T-helper 22 cell (primary cell): ENCODE measurements around the gene SACM1L.
"Not testable (repeated sequence)": the region's sequence is repeated elsewhere in the genome, so short reads cannot be mapped to it uniquely, and the experiment has no call there.

Source experiments
- DNase-seq: peaks from one replicate; pipeline ENCODE4 v3.0.0-alpha.2; 2020; ENCODE audit warnings: low read depth

The SACM1L gene

DNA sequence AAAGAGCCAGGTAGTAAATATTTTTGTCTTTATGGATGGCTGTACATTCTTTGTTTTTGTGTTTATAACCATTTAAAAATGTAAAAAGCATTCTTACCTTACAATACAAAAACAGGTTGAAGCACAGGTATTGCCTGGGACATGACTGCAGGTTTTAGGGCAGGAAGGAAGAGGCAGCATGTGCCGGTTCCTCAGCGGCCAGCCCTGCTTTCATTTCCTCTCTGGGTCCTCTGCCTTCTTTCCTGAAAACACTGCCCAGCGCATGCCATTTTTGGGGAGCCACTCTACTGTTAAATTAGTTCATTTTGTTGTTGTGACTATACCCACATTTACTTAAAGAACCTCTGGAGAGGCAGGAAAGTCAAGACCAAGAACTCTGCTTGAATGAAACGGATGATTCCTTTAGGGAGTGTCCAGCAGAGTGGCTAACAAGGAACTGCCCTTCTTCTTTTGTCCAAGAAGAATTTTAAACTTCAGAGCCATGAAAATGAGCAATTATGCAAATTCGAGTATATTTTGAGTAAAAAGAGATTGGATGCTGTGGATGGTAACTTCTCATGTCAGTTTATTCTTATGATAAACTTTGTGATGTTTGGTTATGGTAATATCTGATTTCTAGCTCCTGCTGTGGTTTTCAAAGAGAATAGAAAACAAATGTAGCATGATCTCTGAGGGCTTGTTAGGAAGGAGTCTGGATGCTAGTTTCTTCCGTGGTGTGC lies 52.7 kb downstream of the SACM1L start:
- DNase-seq: no peak

DNA sequence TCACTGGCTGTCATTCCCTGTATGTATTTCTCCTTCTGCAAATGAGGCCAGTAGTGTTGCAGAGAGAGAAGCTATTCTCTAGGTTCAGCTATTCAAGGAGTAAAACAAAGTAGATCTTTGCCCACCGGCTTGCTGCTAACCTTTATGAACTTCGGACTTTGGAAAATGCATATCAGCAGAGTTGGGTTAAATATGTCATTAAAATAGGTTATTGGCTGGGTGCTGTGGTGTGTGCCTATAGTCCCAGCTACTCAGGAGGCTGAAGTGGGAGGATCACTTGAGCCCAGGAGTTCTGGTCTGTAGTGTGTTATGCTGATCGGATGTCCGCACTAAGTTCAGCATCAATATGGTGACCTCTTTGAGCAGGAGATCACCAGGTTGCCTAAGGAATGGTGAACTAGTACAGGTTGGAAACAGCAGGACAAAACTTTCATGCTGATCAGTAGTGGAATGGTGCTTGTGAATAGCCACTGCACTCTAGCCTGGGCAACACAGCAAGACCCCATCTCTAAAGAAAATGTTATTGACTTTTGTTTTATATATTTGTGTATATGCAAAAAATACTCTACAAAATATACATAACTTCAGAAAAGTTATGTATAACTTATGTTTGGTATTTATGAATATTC lies 53.4 kb downstream of the SACM1L start:
- no peak for DNase-seq

DNA sequence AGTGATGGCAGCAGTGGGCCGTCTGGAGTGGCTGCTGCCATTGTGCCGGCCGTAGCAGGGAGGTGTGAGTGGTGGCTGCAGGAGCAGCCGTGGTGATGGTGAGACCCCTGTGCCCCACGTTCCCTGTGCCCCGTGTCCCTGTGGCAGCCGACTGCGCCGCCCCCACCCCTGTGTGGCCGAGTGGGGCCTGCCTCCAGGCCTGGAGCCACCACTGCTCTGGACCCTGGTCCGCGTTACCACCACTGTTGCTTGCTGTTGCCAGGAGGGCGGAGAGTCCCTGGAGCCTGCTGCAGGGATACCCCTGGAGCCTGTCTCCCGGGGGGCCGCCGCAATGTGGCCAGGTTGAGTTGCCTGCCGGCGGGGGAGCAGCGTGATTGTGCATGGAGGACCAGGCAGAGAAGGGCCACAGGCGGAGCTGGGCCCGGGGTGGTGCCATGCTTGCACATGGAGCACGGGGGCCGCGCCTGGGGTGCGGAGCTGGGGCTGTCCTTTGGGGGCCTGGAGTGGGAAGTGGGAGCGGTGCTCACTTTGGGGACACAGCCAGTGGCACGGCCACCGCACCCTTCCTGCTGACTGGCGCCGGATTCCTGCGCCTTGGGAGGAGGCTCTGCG lies 57.1 kb downstream of the SACM1L start:
- DNase-seq: no peak

DNA sequence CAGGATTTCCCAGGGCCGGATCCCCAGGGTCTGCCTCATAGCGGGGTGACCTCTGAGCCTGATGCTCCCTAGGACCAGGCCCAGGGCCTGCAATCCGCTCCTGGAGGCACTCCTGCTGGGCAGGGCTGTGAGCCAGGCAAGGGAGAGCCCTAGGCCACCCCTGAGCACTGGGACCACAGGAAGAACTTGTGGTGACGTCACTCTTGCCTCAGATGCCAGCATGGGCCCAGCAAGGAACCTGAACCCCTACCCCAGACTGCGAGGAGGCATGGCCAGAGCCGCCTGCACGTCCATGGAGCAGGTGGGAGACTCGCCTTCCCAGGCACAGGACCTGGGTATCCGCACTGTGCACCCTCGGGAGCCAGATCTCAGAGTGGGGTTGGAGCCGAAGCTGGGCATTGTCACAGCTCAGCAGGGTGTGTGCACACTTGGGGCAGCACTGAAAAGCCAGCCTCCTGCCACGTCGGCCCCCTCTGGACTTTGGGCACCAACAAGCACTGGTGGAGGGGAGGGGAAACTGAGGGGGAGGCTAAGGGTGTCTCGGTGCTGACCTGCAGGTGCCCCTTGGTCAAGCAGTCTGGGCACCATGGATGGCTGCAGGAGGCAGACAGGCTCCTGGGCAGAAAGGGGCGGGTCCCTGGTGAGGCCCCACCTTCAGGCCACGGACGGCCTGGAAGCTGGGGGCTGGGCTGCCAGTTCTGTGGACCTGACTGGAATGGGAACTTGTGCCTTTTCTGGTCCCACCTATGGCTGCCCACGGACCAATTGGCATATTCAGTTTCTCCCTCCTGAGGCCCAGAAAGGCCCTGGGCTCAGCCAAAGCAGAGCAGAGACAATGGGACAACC lies 57.8 kb downstream of the SACM1L start:
- no peak for DNase-seq

DNA sequence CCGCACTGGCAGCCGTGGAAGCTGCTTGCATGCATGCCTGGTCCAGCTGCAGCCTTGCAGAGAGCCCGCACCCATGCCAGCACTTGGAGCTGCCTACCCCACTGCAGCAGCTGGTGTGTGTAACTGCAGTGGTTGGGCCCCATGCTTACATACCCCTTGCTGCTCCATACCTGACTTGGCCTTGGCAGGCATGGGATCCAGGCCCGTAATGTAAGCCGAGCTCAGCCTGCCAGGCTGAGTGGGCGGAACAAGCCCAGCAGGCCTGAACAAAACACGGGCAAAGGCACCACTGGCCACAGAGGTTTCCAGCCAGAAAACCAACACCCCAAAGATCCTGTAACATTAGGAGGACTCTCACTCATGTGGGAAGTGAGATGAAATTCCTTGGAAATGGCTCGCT lies 58.9 kb downstream of the SACM1L start:
- DNase-seq: no peak

DNA sequence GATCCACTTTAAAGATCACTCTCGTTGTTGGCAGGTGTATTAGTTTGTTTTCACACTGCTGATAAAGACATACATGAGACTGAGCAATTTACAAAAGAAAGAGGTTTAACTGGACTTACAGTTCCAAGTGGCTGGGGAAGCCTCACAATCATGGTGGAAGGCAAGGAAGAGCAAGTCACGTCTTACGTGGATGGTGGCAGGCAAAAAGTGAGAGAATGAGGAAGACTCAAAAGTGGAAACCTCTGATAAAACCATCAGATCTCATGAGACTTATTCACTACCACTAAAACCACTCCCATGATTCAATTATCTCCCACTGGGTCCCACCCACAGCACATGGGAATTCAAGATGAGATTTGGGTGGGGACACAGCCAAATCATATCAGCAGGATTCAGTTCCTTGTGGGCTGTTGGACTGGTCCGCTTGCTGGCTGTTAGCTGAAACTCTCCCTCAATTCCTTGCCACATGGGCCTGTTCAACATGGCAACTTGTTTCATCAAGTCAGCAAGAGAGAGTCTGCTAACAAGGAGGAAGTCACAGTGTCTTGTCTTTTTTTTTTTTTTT lies 59.9 kb downstream of the SACM1L start:
- DNase-seq: not testable (repeated sequence)

DNA sequence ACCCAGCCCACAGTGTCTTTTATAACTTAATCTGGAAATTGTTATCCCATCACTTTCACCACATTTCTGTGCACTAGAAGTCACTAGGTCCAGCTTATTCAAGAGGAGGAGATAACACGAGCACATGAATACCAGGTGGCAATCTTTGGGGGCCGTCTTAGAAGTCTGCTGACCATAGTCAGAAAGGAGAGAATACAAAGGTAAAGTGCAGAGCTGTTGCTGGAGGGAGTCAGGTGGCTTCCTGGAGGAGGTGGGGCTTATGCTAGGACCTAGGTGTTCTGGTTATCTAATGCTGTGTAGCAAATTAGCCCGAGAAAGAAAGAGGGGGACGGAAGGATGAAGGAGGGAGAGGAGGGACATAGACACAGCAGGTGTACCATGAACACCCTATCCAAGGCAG lies 60.7 kb downstream of the SACM1L start:
- no peak for DNase-seq

DNA sequence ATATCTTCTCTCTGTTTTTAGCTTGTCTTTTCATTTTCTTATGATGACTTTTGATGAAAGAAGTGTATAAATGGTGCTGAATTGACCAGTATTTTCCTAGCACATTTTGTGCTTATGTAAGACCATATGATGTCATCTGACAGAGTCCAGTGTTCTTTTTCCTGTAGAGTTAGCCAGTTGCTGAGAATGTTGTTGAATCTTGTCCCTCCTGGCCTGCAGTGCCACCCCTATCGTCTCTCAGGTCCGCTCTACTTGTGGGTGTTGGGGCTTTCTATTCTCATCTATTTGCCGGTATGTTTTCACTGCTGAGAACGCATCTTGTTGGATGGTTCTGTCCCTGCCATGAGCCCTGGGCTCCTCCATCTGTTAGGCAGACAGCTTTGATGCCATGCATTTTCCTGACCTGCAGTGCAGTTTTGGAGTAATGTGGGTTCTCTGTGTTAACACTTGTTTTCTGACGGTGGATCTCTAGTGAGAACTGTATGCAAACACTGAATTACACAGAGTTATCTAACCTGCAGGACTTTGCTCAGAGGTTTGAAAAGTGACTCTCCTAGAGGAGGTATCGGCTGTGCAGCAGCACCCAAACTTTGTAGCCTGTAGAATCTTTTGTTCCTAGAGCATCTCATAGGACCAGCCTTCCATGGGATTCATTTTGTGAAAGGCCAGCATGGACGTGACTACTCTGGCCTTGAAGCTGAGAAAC lies 62.5 kb downstream of the SACM1L start:
- DNase-seq: no peak

DNA sequence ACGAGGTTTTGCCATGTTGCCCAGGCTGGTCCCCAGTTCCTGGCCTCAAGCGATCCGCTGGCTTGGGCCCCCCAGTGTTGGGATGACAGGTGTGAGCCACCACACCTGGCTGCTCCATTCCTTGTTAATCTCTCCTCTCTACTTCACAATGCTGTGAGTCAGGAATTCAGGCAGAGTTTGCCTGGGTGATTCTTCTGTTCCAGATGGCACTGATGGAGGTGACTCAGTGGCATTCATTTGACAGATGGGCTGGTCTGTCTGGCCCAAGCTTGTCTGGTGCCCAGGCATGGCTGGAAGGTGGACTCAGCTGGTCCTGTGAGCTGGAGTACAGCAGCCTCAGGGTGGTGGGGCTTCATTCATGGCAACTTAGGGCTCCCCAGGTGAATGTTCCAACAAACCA lies 63.9 kb downstream of the SACM1L start:
- DNase-seq: no peak

DNA sequence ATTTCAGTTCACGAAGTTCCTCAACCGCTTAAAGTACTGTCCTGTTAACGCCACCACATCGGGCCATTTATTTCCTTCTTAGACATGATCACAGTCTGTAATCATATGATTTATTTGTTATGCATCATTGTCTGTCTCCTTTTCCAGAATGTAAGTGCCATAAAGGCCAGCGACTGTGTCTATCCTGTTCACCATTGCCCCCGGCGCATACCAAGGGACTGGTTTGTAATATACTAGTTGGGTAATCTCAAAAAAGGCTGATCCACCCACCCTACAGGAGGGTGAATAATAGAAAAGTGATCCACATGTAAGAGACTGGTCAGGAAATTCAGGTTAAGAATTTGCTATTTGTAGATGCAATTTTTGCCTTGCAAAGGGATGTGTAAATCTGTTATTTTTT lies 65.3 kb downstream of the SACM1L start:
- no peak for DNase-seq

DNA sequence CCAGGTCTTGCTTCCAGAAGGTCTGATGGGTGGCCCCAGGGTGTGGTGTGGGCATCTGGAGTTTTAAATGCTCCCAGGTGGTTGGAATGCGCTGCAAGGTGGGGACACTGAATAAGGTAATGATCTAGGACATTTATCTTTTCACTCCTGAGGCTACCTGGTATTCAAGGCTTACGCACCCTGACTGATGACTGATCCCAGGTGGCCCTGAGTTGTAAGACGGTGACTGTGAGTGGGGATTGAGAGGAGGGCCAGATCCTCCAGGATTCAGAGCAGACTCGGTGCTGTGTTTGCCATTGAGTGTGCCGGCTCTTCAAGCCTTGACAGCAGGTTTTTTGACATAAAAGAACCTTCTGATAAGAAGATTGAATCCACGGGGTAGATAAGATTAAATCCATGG lies 66.9 kb downstream of the SACM1L start:
- DNase-seq: no peak

DNA sequence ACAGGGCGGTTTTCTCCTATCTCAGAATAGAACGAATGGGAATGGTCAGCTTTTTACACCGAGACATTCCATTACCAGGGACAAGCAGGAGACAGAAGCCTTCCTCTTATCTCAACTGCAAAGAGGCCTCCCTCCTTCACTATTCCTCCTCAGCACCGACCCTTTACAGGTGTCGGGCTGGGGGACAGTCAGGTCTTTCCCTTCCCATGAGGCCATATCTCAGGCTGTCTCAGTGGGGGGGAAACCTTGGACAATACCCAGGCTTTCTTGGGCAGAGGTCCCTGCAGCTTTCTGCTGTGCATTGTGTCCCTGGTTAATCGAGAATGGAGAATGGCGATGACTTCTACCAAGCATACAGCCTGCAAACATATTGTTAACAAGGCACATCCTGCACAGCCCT lies 67.9 kb downstream of the SACM1L start:
- not testable (repeated sequence) for DNase-seq

DNA sequence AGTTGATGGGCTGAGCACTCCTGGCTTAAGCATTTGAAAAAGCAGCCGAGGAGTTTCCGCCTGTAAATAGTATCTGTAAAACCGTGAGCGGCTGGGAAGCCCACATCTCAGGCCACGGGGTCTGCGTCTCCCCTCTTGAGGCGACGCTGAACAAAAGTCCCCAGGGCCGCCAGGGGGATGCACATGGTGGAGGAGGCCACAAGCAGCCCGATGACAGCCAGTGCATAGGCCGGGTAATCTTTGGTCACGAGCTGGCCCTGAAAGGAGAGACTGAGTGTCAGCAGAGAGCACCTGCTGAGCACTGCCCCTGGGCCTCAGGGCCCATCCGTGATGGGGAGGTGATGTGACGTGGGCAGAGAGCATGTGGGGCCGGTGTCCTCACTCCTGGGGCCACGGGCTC lies 69.7 kb downstream of the SACM1L start:
- no peak for DNase-seq

DNA sequence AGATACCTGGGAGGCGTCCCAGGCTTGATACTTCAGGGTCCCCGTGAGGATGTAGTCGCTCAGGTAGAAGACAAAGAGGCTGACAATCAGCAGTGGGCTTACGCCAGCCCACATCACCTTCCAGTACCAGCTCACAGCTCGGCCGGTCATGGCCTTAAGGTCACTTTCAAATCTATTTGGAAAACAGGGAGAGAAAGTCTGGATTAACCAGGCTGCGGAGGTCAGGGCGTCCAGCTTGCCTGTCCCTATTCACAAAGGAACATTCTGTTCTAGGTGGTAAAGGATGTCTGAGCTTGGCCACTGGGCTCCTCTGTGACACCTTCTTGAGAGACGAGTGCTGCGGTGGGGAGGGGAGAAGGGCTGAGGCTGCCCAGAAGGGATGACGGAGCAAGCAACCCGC lies 70.7 kb downstream of the SACM1L start:
- no peak for DNase-seq

DNA sequence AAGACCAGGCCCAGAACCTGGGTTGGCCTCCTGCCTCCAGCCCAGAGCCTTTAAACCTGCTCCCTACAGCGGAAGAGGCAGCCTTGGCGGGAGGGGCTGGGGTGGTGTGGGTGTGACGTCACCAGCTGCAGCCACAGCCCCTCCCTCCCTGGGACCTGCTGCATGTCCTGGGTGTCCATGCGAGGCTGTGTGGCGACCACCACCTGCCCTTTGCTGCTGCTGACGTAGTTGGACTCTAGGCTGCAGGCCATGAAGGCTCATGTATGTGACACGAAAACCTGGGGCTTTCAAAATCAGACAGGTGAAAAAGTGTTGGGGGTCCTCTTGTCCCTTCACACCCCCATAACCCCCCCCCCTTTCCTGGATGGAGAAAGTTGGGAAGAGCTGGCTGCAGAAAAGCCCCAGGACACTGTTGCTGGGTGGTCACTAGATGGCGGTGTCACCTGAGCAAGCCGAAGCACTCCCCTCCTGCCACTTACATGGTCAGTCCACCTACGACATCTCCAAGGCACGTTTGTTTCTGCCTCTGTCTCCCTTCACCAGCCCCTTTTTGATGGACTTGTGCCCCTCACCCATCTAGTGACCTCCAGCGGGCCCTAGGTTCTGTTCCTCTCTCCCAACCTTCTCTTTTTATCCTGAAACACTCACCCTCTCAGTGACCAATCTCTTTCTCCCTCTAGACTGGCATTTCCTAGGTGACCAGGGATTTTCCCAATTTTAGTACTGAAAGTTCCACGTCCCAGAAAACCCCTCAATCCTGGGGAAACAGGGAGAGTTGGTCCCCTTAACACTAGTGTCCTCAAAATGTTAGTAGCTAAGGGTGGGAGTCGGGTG lies 71.9 kb downstream of the SACM1L start:
- DNase-seq: no peak

DNA sequence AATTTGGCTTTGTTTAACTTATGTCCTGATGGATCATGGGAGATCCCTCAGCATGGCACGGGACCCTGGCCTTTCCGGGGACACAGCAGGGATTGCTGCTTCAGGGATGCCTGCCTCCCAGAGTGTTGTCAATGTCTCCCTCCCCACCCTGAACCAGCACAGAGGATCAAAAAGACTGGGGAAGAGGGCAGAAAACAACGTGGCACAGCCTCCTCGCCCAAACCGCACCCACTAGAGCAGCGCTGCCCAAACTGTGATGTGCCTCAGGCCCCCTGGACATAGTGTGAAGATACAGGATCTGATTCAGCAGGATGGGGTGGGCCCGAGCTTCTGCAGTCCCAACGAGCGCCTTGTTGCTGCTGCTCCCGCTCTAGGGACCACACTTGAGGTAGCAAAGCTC lies 72.6 kb downstream of the SACM1L start:
- DNase-seq: no peak

DNA sequence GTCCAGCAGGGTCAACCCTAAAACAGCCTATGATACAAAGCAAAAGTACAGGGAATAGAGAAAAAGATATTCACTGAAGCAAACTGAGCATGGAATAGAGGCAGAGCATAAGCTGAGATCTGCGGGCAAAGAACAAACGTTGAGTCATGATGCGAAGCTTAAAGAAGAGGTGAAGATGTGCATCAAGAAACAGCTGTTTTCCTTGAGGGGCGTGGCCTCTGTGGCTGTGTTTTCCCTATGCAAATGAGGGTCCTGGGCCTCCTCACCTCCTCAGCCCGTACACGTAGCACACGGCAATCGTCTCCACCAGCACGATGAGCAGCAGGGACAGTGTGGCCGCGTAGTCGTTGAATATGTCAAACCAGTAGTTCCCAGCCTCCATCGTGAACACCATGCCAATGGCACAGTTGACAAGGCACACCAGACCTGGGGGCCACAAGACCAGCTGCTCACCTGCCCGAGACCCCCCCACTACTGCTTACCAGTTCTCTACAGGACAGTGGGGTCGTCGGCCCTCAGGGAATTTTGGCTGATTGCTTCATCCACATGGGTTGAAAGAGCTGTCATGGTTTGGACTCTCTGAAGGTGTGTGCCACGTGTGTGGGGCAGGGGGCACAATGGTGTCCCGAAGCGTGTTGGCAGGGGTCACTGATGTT lies 73.6 kb downstream of the SACM1L start:
- DNase-seq: no peak

DNA sequence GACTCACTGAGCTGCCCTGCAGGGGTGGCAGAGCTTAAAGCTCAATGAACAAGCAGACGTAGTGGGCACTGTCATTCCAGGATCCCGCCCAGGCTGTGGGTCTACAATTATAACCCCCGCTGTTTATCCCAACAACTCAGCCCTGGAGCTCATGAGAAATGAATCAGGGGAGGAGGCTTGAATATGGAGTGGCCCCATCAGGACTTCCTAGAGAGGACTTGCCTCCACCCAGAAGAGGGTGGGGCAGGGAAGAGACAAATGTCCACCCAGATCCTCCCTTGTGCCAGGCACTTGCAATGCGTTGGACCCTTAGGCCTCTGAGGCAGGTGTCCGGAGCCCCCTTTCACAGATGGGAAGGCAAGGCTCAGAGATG lies 74.1 kb downstream of the SACM1L start:
- DNase-seq: no peak

DNA sequence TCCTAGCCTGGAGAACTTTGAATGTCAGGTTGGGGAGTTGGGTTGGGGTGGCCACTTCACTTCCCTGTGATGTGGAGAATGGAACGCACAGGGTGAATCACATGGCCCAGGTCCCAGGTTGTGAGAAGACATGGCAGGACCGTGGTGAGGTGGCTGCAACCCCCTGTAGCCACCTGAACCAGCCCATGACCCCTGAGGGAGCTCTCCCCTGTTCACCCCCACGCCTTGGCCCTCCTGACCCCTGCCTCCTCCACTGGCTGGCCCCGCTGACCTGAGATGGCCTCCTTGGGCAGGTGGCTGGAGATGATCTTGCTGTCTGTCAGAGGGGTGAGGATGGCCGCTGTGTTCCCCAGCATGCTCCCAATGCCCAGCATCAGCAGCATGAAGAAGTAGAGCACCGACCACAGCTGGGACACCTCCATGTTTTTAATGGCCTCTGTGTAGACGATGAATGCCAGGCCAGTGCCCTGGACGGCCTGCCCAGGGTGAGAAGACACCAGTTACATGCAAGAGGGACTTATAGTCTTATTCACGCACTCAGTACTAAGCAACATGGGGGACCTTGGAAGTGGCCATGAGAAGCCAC lies 76.2 kb downstream of the SACM1L start:
- no peak for DNase-seq

DNA sequence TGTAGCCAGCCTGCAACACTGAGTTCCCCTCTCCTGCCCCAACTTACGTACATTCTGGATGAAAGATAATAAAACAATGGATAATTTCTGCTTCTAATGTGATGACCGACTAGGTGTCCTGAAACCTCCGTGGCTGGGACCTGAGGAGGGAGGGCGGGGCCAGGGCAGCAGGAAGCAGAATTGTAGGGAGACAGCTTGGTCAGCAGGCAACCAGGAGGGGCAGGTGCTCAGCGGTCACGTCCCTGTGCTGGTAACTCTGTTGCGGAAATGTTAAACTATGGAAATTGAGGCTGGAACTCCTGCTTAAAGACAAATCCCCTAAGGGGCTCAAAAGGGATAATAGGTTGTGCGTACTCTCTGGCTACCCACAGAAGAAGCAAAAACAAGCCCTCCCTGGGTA lies 76.8 kb downstream of the SACM1L start:
- DNase-seq: no peak
